GM19455 (cell line): ENCODE data around the gene AP2S1.
A peak's percentile ranks its signal among the peaks of the same experiment; 100 is the strongest.
"Not testable (repeated sequence)": the region's sequence is repeated elsewhere in the genome, so short reads cannot be mapped to it uniquely, and the experiment has no call there.

Experiments
- ATAC-seq: cut with Tn5 transposase; IDR thresholded peaks from one replicate; pipeline ENCODE4 v1.9.1; 2021; ENCODE audit not compliant: unreplicated experiment

Gene AP2S1

DNA sequence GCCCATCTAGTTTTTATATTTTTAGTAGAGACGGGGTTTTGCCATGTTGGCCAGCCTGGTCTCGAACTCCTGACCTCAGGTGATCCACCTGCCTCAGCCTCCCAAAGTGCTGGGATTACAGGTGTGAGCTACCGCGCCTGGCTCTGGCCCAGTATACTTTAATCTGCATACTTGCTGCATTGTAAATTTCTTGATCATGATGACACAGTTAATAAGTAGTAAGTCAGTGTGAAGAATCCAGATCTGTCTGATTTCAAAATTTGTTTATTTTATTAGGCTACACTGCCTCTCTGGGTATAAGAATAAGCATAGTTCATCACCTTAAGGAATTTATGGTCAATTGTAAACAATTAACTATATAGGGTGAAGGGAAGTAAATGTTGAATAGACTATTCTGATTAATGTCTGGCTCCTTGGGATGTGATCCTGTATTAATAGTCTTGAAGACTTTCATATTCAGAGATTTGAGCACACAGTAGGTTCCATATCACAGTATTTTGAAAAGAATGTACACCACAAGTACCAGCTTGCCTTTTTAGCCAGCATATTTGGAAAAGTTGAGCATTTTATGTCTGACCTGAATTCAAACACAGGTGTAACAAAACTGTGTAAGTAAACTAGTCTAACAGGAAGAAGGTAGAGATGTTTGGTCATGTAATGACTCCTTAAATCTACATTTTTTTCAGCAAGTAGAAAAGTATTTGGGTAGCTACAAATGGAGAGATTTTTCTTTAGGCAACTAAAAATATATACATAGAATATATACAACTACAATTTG lies 17.6 kb upstream of the AP2S1 start:
- no peak for ATAC-seq

DNA sequence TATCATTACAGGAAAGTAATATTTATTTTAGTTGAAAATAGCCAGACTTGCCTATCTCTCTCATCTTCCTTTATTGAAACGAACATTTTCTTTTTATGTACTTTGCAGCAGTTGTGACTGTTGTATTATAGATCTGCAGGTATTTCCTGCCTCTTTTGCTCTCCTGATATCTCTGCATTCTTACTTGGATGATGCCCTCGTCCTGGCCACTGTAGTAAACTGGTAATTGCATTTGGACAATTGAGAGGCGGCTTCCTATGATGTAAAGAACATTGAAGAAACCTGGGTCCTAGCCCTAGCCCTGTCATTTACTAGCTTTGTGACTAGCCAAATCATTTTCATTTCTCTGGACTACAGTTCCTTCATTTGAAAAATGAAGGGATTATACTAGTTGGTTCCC lies 16.5 kb upstream of the AP2S1 start:
- no peak for ATAC-seq

DNA sequence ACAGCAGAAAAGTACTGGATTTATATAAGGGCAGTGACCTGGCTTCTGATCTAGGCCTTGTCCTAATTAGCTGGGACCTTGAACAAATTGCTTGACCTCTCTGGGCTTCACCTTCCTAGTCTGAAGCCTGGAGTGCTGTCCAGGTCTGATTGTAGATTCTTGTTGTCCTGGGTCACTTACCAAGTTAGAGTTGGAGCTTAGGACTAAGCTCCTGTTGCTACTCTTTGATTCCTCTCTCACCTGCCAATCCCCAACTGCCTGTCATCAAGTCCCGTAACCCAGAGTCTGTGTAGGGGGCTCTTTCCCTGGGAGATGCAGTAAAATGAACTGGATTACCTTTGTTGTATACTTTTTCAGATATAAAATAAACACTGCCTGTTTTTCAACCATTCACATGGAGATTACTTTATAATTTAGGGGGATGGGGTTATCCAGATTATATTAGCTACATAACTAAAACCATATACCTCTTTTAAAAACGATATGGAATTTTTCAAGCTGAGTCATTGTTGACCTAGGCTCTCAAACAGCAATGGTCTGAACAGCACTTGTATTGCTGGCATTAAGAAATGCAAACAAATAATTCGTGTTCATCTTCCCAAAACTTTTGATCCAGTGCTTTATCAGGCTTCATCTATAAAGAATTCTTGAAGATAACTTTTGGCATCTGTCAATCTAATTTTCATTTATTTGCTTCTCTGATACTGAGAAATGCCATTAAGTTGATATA lies 15.9 kb upstream of the AP2S1 start:
- ATAC-seq: no peak

DNA sequence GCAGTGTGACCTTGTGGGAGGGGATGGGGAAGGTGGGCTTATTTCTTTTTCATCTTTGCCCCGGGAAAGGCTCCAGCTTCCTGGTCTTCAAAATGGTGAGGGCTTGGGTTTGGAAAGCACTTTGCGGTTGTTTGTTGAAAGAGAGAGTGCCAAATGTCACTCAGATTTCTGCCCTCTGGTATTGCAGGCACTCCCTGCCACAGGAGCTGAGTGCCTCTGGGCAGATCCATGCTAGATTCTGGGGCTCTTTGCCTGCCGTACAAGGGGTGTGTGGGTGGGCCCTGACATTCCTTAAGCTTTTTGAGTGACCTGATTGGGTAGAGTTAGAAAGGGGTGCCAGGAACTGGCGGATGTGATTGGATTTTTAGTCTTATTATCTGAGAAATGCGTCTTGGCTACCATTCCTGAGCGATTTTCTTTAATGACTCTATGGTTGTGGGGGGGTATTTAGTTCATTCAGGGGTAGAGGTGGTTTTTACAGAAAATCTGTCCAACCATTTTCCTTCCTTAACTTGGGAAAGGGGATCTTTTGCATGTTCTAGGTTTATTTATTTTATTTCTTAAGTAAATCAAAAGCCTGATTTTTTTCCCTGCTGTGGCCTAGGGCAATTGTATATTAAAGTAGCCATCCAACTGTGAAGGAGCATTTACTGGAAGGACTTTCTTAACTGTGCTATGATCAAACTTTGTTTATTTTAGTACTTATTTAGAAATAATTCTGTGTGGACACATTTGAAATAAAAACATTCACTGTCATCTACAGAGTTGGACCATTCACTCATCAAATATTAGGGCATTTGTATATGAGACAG lies 13.4 kb upstream of the AP2S1 start:
- no peak for ATAC-seq

DNA sequence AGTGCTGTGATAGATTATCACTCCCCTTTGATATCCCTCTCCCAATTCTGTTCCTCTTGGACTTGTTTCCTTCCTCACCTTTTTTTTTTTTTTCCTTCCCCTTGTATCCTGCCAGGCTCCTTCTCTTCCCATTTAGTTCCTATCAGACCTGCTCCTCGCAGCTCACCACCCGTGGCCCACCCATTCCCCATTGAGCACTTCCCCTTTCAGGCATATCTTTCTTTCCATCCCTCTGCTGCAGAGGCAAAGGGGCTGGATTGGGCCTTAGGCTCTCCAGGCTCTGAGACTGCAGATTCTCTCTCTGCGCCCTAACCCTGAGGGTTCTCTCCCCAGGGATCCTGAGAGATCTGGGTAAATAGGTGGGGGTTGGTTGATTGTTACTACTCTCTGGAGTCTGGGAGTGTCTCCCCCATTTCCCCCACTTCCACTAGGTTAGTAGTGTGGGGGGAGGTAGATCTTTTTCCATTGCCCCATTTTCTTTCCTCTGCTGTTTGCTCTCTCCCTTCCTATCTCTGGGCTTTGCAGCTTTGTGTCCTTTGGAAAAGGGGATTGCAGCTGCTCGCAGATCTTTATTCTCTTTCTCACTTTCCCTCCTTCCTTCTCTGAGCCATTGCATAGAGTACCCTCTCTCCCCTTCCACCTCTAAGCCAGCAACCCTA lies 12.5 kb upstream of the AP2S1 start:
- no peak for ATAC-seq

DNA sequence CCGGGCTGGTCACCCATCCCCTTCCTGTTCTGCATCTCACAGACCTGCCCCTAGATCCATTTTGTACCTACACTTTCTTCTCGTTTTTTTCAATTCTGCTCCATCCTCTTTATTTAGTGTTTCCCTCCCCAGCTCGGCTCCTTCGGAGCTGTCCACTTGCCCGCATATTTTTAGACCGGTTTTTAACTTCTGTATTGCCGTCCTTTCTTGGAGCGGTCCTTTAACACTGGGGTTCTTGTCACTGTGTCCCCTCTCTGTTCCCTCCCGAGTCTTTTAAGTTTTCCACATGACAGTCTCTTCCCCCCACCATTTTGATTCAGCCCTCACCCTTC lies 11.8 kb upstream of the AP2S1 start:
- ATAC-seq: no peak

DNA sequence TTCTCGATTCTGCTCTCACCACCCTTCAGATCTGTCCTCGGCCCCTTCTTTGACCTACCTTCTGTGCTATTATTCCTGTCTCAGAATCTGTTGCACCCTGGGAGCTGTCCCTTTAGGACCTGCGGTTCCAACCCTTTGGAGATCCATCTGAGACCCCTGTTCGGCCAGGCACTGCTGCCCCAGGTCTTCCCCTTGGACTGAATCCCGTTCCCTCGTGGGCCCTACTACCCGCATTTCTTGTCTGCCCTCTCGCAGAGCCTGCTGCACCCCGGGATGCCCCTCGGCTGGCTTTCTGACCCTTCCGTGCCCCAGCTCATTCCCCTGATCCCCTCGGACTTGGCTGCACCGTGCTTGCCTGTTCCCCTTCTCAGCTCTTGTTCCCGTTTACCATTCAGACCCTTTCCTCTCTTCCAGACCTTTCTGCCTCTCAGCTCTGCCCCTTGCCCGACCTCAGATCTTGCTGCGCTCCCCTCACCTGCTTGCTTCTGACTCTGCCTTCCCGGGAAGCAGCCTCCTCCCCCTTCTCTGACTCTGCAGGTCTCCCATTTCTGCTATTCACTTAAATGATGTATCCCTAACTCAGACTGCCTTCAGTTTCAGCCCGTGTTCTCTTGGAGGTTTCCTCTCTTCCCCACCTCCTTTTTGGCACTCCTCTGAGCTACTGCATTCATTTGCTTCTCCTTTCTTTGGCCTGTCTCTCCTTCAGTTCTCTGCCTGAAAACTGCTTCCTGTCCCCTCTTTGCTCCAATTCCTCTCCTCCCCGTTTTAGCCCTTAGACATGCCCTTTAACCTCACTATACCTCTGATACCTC lies 11.3 kb upstream of the AP2S1 start:
- no peak for ATAC-seq

DNA sequence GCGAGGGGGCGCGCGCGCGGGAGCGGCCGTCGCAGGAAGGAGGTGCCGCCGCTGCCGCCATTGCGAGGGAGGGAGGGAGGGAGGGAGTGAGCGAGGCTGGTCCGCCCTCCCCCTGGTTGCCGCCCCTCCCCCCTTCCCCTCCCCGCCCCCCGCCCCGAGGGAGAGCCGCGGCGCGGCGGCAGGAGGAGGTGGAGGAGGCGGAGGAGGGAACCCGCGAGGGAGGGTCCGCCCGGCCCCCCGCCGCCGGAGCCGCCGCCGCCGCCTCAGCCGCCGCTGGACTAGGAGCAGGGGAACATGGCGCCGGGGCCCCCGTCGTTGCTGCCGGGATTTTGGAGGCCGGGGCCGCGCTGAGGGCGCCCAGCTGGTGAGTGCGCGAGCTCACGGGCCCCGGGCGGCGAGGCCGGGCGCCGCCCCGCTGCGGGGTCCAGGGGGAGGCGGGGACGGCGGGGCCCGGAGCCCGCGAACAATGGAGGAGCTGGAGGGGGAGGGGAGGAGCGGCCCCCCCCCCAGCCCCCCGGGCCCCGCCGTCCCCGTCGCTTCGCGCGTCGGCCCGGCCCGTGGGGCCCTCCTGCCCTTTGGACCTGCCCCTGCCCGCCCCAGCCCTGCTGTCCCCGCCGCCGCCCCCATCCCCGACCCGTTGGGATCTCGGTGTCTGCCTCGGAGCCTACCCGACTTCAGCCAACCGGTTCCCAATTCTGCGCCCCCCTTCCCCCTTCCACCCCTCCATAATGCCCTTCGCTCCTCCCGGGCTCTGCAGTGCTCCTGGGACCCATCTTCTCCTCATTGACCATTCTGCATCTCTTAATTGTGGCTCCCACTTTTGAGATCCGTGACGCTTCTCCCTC lies 10.4 kb upstream of the AP2S1 start, which contains the start of gene ARHGAP35:
TSS of gene ARHGAP35 (plus strand) at position 152 of the 845 bp plus-strand sequence. CDS start 57,679 bp downstream, outside the sequence.
- ATAC-seq: peak; percentile 14

DNA sequence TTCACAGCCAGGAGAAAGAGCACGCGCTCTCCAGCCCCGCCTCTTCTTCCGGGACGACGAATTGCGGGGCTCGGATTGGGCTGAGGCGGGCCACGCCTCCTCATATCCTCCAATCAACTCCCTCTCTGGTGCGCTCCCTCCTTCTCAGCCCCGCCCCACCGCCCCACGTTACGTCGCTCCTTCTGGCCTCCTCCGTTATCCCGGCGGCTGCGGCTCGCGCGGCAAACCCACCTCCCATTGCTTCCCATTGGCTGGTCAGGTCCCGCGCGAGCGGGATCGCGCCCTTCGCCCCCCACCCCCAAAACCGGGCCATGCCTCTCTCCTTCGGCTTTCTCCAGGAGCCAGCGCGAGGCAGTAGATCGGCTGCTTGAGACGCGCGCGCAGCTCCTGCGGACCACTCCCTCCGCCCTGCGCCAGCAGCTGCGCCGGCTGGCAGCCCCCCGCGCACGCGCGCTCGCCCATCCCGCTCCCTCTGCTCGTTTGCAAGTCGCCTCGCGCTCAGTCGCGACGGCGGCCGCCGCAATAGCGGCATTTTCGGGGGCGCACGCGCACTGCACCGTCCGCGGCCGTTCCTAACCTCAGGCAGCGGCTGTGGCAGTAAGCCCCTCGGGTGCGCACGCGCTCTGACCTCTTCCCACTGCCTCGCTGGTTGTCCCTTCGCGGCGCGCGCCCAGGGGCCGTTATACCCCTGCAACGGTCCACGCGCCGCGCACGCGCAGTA lies 9.6 kb upstream of the AP2S1 start:
- ATAC-seq: peak; percentile 67

DNA sequence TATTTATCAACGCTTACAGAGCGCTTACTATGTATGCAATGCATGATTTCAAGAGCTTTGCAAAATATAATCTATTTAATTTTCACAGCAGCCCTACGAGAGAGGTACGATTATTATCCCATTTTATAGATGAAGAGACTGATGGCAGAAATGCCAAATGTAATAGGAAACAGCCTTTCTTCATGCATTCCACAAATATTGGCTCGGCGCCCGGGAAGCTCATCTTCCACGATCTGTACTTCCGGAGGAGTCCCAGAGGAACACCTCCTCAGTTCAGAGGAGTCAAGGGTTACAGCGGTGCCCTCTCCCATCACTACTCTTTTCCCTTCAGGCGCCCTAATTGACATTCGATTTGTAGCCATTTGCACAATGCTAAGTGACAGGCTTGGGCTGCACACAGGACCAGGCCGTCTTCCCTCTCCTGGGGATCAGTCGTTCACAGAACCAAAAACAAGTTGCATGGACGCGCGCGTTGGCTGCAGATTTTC lies 9.0 kb upstream of the AP2S1 start:
- no peak for ATAC-seq

DNA sequence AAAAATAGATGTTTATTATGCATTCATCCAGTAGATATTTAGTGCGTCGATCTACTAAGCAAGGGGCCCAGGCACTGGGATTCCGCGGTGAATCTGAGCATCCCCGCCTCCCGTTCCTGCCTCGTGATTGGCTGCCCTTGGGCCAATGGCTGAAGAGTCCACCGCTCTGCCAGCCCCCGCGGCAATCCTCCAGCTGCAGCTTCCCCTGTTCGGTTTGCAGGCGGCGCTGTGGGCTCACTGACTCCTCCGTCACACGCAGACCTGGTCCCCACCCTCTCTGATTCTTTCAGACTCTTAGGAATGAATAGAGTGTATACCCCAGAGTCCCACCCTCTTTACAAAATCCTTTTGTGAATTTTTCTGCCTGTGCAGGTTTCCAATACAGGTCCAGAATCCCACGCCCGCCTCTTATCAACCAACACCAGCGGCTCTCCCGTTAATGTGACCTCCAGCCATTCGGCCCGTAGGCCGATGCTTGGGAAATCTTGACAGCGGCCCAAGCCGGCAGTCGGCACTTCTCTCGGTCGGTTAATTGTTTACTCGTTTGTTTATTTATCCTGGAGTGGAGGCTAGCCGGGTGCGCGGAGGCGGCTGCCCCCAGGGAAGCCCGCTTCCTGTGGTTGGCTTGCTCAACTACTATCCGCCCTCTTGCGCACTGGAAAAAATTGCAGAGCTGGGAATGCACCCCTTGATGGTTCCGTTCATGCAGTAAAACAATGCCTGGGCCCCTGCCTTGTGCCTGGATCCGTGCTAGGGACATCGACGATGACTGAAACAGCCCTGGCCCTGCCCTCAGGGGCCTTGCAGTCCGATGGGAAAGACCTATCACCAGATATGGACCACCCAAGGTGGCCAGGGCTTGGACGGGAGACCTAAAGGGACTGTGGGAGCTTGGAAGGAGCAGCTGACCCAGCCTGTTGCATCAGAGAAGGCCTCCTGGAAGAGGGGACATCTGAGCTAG lies 5.7 kb upstream of the AP2S1 start:
- peak; percentile 36 for ATAC-seq

DNA sequence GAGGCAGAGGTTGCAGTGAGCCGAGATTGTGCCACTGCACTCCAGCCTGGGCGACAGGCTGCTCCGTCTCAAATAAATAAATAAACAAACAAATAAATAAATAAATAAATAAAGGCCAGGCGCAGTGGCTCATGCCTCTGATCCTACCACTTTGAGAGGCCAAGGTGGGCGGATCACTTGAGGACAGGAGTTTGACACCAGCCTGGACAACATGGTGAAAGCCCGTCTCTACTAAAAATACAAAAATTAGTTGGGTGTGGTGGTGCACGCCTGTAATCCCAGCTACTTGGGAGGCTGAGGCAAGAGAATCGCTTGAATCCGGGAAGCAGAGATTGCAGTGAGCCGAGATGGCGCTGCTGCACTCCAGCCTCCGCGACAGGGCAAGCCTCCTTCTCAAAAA lies 4.1 kb upstream of the AP2S1 start:
- ATAC-seq: not testable (repeated sequence)

DNA sequence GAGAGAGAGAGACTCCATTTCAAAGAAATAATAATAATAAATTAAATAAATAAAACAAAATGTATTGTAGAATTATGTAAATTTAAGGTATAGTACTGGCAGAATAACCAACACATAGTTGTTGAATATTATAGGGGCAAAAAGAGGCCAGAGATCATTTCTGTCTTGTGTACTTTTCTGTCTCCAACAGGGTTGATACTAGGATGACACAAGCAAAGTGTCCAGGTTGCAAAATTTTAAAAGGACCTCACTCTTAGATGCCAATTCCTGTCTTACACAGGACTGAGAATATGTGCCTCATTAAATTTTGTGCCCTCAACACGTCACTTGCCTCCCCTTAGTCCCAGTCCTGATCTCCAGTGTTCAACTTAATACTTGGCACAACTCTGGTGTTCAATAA lies 2.2 kb upstream of the AP2S1 start:
- ATAC-seq: no peak

DNA sequence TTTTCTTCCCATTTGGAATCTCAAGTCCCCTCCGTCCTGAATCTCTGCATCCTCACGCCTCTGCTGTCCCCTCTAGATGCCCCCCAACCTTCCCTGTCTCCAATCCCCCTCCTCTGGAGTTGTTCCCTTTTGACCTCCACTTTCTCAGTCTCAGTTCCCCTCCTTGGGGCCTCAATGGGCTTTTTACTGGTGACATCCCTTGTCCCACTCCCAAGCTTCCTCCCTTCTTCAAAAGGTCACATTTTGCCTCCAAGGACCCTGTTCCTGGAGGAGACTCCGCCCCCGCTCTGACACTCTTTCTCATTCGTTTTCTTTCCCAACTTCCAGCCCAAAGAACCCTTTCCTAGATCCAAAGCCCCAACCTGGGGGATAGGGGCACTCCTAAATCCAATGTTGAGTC lies 1.0 kb downstream of the AP2S1 start:
- ATAC-seq: no peak

DNA sequence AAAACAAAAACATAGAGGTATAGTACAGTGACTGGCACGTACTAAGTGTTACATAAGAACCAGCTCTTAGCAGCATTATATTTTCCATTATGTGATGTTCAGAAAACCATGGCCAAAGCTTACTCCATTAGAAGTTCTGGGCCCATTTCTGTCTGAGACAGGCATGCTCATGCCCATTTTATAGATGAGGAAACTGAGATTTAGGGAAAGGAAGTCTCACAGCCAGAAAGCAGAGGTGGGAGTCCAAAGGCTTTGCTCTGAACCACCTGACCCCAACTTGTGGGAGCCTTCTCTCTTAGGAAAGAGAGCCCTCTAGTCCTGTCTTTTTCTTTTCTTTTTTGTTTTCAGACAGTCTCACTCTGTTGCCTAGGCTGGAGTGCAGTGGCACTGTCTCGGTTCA lies 2.3 kb downstream of the AP2S1 start:
- ATAC-seq: no peak

DNA sequence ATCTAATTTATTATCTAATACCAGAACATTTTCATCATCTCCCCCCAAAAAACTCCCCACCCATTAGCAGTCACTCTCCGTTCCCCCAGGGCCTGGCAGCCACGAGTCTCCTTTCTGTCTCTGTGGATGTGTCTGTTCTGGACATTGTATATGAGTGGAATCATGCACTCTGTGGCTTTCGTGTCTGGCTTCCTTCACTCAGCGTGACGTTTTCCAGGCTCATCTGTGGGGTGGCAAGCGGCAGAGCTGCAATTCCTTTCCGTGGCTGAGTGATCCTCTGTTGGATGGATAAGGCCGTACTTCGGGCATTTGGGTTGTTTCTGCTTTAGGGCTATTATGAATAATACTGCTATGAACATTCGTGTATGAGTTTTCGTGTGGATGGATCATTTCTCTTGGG lies 3.1 kb downstream of the AP2S1 start:
- no peak for ATAC-seq

DNA sequence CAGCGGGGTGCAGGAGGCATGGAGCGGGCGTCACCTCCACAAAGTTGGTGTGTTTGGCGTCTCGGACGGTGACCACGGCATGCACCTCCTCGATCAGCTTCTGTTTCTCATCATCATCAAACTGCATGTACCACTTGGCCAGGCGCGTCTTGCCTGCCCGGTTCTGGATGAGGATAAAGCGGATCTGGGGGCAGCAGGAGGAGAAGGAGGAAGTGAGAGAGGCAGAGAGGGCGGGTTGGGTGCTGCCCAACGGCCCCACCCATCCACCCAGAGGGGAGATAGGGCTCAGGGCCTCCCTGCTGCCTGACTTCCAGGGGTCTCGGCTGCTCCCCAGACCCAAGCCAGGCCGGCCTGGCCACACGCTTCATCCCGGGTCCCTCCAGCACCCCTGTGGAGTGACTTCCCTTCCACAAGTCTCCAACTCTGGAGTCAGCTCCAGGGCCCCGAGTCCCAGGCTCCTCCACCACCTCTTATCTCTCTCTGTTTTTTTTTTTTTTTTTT lies 4.6 kb downstream of the AP2S1 start:
- no peak for ATAC-seq
